Stomach (tissue), 9 donors: ENCODE data around the gene SIT1. TPM values are rescaled to one million over a fixed set of nuclear protein-coding genes. Genes with fewer than 3 reads are reported as not detected.
A peak's percentile ranks its signal among the peaks of the same experiment; 100 is the strongest.

Experiments
- DNase-seq, 2 donors: peaks; one replicate each; pipeline versions ENCODE4 v3.0.0 to v3.0.0-alpha.2; 2013 to 2019
- H3K27ac ChIP-seq, 5 donors: fragments of 200-600 bp in 4 of 5; sonication (generic) in 4 of 5; one replicate each; pipeline ENCODE4 v1.5.1; 2013 to 2019; ENCODE audit warnings: mild to moderate bottlenecking in 1 of 5, moderate library complexity in 1 of 5
- H3K27me3 ChIP-seq, 3 donors: fragments of 200-600 bp; sonication (generic); one replicate each; pipeline ENCODE4 v1.5.1; 2017 to 2019; ENCODE audit warnings: mixed run types in 1 of 3
- H3K36me3 ChIP-seq, 4 donors: fragments of 200-600 bp; sonication (generic); 1 replicate in 3 of 4; 2 replicates in 1 of 4; pipeline ENCODE4 v1.5.1; 2016 to 2019
- H3K4me1 ChIP-seq, 4 donors: fragments of 200-600 bp; sonication (generic); one replicate each; pipeline ENCODE4 v1.5.1; 2016 to 2019
- H3K4me3 ChIP-seq, 4 donors: fragments of 200-600 bp; sonication (generic) in 3 of 4; one replicate each; pipeline ENCODE4 v1.5.1; 2016 to 2019; ENCODE audit warnings: mild to moderate bottlenecking in 1 of 4
- H3K9me3 ChIP-seq, 4 donors: fragments of 200-600 bp; sonication (generic); one replicate each; pipeline ENCODE4 v1.5.1; 2016 to 2019
- CTCF ChIP-seq, 7 experiments: fragments of 450-650 bp in 4 of 7; fragments of 200-600 bp in 3 of 7; sonication (generic) in 3 of 7; IDR thresholded peaks; one replicate each; pipeline ENCODE4 v1.5.1; 2016 to 2019; ENCODE audit warnings: antibody characterized with exemption in 7 of 7, control low read depth in 2 of 7, mild to moderate bottlenecking in 1 of 7
- EP300 ChIP-seq: sonication (generic); formaldehyde crosslinking; IDR thresholded peaks from one replicate; pipeline ENCODE4 v1.6.1; 2017; ENCODE audit warnings: antibody characterized with exemption
- POLR2A ChIP-seq, 4 donors: fragments of 450-650 bp; IDR thresholded peaks; one replicate each; pipeline ENCODE4 v1.6.1; 2016; ENCODE audit warnings: antibody characterized with exemption in 4 of 4, control low read depth in 2 of 4, mild to moderate bottlenecking in 1 of 4, moderate library complexity in 1 of 4
- POLR2AphosphoS5 ChIP-seq, 3 donors: sonication (generic); formaldehyde crosslinking; IDR thresholded peaks; one replicate each; pipeline ENCODE4 v1.6.1; 2016; ENCODE audit warnings: antibody characterized with exemption in 3 of 3
- WGBS, 5 donors: extraction: QIAGEN DNeasy Blood & Tissue Kit in 3 of 5; methylation state at CpG; one replicate each; pipeline versions ENCODE4 v1.1.5 to v1.1.7; 2013 to 2018; 5-methylcytosine and 5-hydroxymethylcytosine counted together
- intact Hi-C: fragments of 100-400 bp; cut with DNase I; formaldehyde crosslinking; loops from one replicate; pipeline ENCODE4 v1.15.1; 2023; ENCODE audit warnings: low total_unique reads
- polyA plus RNA-seq, 3 donors: library from polyadenylated mRNA; stranded (reverse); fragments of 200-250 nt; gene quantifications; one replicate each; pipeline ENCODE4 v1.2.3, GENCODE V29; 2013
- total RNA-seq, 5 donors: library from RNA; depleted of rRNA; stranded (reverse); fragments of >200 nt; gene quantifications; one replicate each; pipeline versions ENCODE4 v1.1.0 to v1.2.3, GENCODE V29; 2014 to 2016
- donor health status: healthy with polysubstance abuse.
- donor health status: Bipolar disorder and iron deficiency.
- donor health status: healthy.

The SIT1 gene
- total and polyA plus RNA-seq, 8 donors: 0.62 to 2.3 (median 1.1) TPM; not detected in 3

- WGBS, 5 donors: 80 to 91% (median 84%) methylated on average over 7 of the region's 7 CpGs
- Histone ChIP-seq H3K4me3 (peak overlapping the region in 2 of 4 donors; percentile 76 to 93), H3K36me3 (peaks cover 26 to 39% (median 35%) of the 10 kb centered on the region in 4 donors), H3K4me1 (peaks cover 21 to 46% (median 35%) of the 10 kb centered on the region in 4 donors), H3K9me3 (no peaks in the 10 kb centered on the region), H3K27me3 (no peaks in the 10 kb centered on the region), H3K27ac (peak overlapping the region in 2 of 5 donors; percentile 97)
- TF ChIP-seq CTCF (IDR thresholded peaks at IDR 0.05): no peak
- TF ChIP-seq EP300: no peak
- TF ChIP-seq POLR2A (IDR thresholded peaks at IDR 0.05): no peak
- TF ChIP-seq POLR2AphosphoS5 (IDR thresholded peaks at IDR 0.05): no peak
- DNase-seq: no peak
- intact Hi-C loops: no loop called here
Observed at GRCh38 chr9:35606726-35607125, 44.0 kb downstream of the SIT1 start.

GRCh38 chr9:35606138-35606504 lies 44.6 kb downstream of the SIT1 start:
- peak overlapping the region in 3 of 5 donors; percentile 92 to 97 (median 97) for H3K27ac ChIP-seq
- intact Hi-C loops: no loop called here
- TF ChIP-seq POLR2A (IDR thresholded peaks at IDR 0.05): no peak
- TF ChIP-seq POLR2AphosphoS5 (IDR thresholded peaks at IDR 0.05): no peak
- no peak for TF ChIP-seq EP300
- no peak for TF ChIP-seq CTCF (IDR thresholded peaks at IDR 0.05)
- no peaks in the 10 kb centered on the region for H3K27me3 ChIP-seq
- 4 to 9% (median 7%) methylated on average over 5 of the region's 5 CpGs for WGBS, 5 donors
- peaks cover 26 to 39% (median 35%) of the 10 kb centered on the region in 4 donors for H3K36me3 ChIP-seq
- no peak for DNase-seq
- H3K9me3 ChIP-seq: no peaks in the 10 kb centered on the region
- H3K4me1 ChIP-seq: peaks cover 21 to 41% (median 35%) of the 10 kb centered on the region in 4 donors
- peak overlapping the region; percentile 76 to 96 (median 93) for H3K4me3 ChIP-seq

- Histone ChIP-seq H3K9me3 (no peaks in the 10 kb centered on the region), H3K36me3 (peaks cover 26 to 39% (median 34%) of the 10 kb centered on the region in 4 donors), H3K27me3 (no peaks in the 10 kb centered on the region), H3K4me3 (peak overlapping the region; percentile 76 to 96 (median 93)), H3K4me1 (peaks cover 21 to 36% (median 35%) of the 10 kb centered on the region in 4 donors), H3K27ac (peak overlapping the region; percentile 90 to 97 (median 97))
- TF ChIP-seq POLR2A (IDR thresholded peaks at IDR 0.05) (no peak), EP300 (no peak), POLR2AphosphoS5 (IDR thresholded peaks at IDR 0.05) (no peak), CTCF (IDR thresholded peaks at IDR 0.05) (no peak)
- peak in 1 of 2 donors; percentile 64 for DNase-seq
- intact Hi-C loops: no loop called here
- 0 to 2% (median 1%) methylated on average over 13 to 76 of the region's 76 CpGs for WGBS, 5 donors
Observed at GRCh38 chr9:35605351-35606137, 45.2 kb downstream of the SIT1 start.

- Histone ChIP-seq H3K4me1 (peaks cover 21 to 36% (median 35%) of the 10 kb centered on the region in 4 donors), H3K4me3 (peak within 1 kb of the TSS; percentile 76 to 96 (median 93)), H3K27me3 (no peaks in the 10 kb centered on the region), H3K27ac (peak within 1 kb of the TSS; percentile 90 to 97 (median 97)), H3K9me3 (no peaks in the 10 kb centered on the region), H3K36me3 (peaks cover 24 to 31% (median 28%) of the 10 kb centered on the region in 4 donors)
- peak; percentile 89 to 94 for DNase-seq
- no peak for TF ChIP-seq EP300
- TF ChIP-seq POLR2A (IDR thresholded peaks at IDR 0.05): no peak
- no peak for TF ChIP-seq CTCF (IDR thresholded peaks at IDR 0.05)
- peak in 1 of 3 donors; percentile 13 for TF ChIP-seq POLR2AphosphoS5 (IDR thresholded peaks at IDR 0.05)
- intact Hi-C loops: no loop called here
- 0 to 3% (median 1%) methylated on average over 14 to 55 of the region's 55 CpGs for WGBS, 5 donors
Observed at GRCh38 chr9:35604578-35605350, 46.0 kb downstream of the SIT1 start, which contains the start of gene TESK1. TESK1 (plus strand) TSS chr9:35605262; CDS start chr9:35605620, 358 bp downstream.
